Myocyte (in vitro differentiated cells): Measurements from ENCODE around the gene JAK3. TPM values are rescaled to one million over a fixed set of nuclear protein-coding genes. Genes with fewer than 3 reads are reported as not detected.
A peak's percentile ranks its signal among the peaks of the same experiment; 100 is the strongest.
"Not testable (repeated sequence)": the region's sequence is repeated elsewhere in the genome, so short reads cannot be mapped to it uniquely, and the experiment has no call there.

Source experiments
- DNase-seq: peaks from one replicate; pipeline ENCODE4 v3.0.0-alpha.2; 2012; ENCODE audit warnings: low read depth
- total RNA-seq: library from RNA; depleted of rRNA; stranded (reverse); fragments of >200 nt; gene quantifications from 2 replicates; pipeline ENCODE4 v1.2.3, GENCODE V29; 2014

Gene JAK3
- total RNA-seq, 1 donor from 2014 or later = not detected

GRCh38 chr19:17778968-17779929 lies 68.5 kb downstream of the JAK3 start:
- DNase-seq = no peak

- DNase-seq = no peak
Observed at GRCh38 chr19:17778251-17778967, 69.4 kb downstream of the JAK3 start.

GRCh38 chr19:17777840-17778239 lies 69.9 kb downstream of the JAK3 start:
- not testable (repeated sequence) for DNase-seq

DNA sequence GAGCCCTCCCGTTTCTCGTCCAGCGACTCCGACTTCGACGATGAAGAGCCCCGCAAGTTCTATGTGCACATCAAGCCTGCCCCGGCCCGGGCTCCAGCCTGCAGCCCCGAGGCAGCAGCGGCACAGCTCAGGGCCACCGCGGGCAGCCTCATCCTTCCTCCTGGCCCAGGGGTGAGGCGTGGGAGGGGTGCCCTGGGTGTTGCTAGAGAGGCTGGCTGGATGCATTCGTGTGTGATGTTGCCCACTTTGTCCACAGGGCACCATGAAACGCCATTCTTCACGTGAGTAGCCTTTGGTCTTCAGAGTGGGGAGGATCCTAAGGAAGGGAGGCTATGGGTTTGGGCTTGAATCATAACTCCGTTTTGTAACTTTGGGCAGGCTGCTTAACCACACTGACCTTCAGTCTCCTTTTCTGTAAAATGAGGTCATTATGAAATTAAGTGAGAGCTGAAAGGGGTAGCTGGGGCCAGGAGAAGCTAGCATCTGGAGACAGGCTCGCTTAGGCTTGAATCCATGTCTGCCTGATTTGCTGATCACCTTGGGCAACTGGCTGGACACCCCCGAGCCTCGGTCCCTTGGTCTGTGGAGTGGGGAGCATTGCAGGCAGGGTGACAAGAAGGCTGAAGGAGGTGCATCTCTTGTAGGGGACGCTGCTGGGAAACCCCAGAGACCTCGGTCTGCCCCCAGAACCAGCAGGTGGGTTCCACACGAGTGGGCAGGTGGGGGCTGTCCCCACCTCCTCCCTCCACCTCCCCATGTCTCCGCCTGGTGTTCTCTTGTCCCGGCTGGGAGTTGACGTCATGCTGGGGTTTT lies 71.6 kb downstream of the JAK3 start:
- no peak for DNase-seq

GRCh38 chr19:17775245-17775927 lies 72.4 kb downstream of the JAK3 start:
- peak; percentile 42 for DNase-seq

Other genes starting within 250 kb of the JAK3 start
- gene UNC13A, start 159.6 kb downstream of the JAK3 start, total RNA-seq = 0.03 and 0.05 TPM in 2 replicates
- gene MAP1S, start 128.5 kb downstream of the JAK3 start, total RNA-seq = 20.4 and 24.5 TPM in 2 replicates
- 0.05 TPM in 1 of 2 replicates, not detected in the other for gene FCHO1, start 96.5 kb downstream of the JAK3 start, total RNA-seq
- not detected in 2 replicates for gene B3GNT3, start 52.8 kb downstream of the JAK3 start, total RNA-seq
- not detected in 2 replicates for gene INSL3, start 26.5 kb downstream of the JAK3 start, total RNA-seq
- gene RPL18A, start 11.9 kb upstream of the JAK3 start, total RNA-seq = 777 and 810 TPM in 2 replicates
- gene SLC5A5, start 24.0 kb upstream of the JAK3 start, total RNA-seq = not detected in 2 replicates
- 56.5 and 61.3 TPM in 2 replicates for gene CCDC124, start 85.0 kb upstream of the JAK3 start, total RNA-seq
- not detected in 2 replicates for gene KCNN1, start 119.1 kb upstream of the JAK3 start, total RNA-seq
- 3.8 and 6.3 TPM in 2 replicates for gene ARRDC2, start 160.2 kb upstream of the JAK3 start, total RNA-seq
- not detected in 2 replicates for gene IL12RB1, start 239.0 kb upstream of the JAK3 start, total RNA-seq
- 5.8 and 6.2 TPM in 2 replicates for gene MAST3, start 249.8 kb upstream of the JAK3 start, total RNA-seq